OCI-LY7 (cell line): ENCODE results near the gene NDP.

ENCODE experiments used
- EZH2phosphoT487 ChIP-seq: fragments of 200-600 bp; sonication (generic); IDR thresholded peaks from 2 replicates; pipeline ENCODE4 v1.6.1; 2018; ENCODE audit warnings: low read depth, borderline replicate concordance, mild to moderate bottlenecking, mixed run types, antibody characterized with exemption, low read length, moderate library complexity, mixed read lengths
- TF ChIP-seq, protein P1 (sequence below): fragments of 200-600 bp; sonication (generic); conservative IDR thresholded peaks from 2 replicates; pipeline ENCODE4 v1.5.1; 2014; ENCODE audit warnings: mild to moderate bottlenecking, antibody characterized with exemption, low read length, moderate library complexity, mixed read lengths

DNA sequence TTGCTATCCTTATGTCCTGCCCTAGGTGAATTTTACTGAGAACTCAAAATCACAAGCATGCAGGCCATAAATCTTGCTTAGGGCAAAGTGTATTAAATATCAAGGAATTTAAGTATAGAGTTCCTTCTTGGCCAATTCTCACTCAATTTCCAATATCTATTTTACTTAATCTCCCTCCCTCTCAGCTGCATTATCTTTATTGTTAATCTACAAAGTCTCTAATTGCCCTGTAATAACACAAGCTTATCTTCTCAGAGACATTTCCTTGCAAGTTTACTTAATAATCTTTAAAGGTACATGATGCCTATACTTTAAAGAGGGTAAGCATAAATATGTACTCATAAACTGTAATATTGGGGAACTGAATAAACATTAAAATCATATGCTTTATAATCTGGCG, 64.0 kb downstream of the NDP start:
- TF ChIP-seq, protein P1, sequence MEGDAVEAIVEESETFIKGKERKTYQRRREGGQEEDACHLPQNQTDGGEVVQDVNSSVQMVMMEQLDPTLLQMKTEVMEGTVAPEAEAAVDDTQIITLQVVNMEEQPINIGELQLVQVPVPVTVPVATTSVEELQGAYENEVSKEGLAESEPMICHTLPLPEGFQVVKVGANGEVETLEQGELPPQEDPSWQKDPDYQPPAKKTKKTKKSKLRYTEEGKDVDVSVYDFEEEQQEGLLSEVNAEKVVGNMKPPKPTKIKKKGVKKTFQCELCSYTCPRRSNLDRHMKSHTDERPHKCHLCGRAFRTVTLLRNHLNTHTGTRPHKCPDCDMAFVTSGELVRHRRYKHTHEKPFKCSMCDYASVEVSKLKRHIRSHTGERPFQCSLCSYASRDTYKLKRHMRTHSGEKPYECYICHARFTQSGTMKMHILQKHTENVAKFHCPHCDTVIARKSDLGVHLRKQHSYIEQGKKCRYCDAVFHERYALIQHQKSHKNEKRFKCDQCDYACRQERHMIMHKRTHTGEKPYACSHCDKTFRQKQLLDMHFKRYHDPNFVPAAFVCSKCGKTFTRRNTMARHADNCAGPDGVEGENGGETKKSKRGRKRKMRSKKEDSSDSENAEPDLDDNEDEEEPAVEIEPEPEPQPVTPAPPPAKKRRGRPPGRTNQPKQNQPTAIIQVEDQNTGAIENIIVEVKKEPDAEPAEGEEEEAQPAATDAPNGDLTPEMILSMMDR, result no peak
- TF ChIP-seq EZH2phosphoT487, result no peak
